Femur (tissue), 1 donor: Measurements from ENCODE around the gene RPS13.
"Not testable (repeated sequence)": the region's sequence is repeated elsewhere in the genome, so short reads cannot be mapped to it uniquely, and the experiment has no call there.

Experiments
- DNase-seq: peaks from one replicate; pipeline ENCODE4 v3.0.0-alpha.2; 2017

Gene RPS13

DNA sequence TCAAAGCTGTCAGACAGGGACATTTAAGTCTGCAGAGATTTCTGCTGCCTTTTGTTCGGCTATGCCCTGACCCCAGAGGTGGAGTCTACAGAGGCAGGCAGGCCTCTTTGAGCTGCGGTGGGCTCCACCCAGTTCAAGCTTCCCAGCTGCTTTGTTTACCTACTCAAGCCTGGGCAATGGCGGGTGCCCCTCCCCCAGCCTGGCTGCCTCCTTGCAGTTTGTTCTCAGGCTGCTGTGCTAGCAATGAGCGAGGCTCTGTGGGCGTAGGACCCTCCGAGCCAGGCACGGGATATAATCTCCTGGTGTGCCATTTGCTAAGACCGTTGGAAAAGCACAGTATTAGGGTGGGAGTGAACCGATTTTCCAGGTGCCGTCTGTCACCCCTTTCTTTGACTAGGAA is 43.4 kb downstream of the RPS13 start:
- DNase-seq = not testable (repeated sequence)

DNA sequence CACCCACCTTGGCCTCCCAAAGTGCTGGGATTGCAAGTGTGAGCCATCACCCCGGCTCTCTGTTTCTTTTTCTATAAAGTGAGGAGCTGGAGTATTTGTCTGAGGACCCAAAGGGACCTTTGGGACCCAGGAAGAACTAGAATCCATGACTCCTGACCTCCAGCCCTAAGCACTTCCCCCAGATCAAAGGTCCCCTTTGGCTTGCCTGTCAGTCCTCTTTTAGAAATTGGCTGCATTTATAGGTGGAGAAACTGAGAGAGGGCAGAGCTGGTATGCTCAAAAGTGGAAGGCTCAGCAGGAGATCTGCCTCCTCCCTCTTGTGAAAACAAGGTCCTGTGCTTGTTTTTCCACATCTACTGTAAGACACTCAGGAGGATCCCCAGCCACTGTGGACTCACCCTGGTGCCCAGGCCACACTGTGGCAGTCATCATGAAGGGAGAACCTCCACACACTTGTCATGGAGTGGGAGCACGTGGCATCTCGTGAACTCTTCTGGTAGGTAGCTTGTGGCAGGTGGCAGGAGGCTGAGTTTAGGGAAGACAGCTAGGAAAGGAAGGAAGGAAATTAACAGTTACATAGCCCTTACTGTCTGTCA is 50.9 kb downstream of the RPS13 start:
- DNase-seq = no peak

DNA sequence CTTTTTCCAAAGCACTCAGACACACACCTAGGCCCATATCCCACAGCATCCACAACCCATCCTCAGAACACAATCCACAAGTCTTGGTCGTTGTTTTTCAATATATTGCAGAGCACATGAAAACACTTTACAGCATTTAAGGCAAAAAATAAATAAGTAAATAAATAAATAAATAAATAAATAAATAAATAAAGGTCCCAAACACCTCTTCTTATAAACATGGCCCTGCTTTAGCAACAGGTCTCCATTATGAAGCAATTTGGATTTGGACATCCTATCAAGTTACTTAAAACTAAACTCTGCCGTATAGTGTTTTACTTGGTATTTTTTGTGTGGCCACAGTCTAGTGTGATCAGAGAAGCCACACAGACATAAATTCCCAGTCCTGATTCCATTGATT is 52.5 kb downstream of the RPS13 start:
- no peak for DNase-seq
